ENCODE data around the gene IGFBP1. TPM values are rescaled to one million over a fixed set of nuclear protein-coding genes. Genes with fewer than 3 reads are reported as not detected.
"Not testable (repeated sequence)": the region's sequence is repeated elsewhere in the genome, so short reads cannot be mapped to it uniquely, and the experiment has no call there.

The IGFBP1 gene
- total RNA-seq (2014; rRNA removed; shearing (Covaris generic); ENCODE audit: low replicate concordance) = not detected in 2 replicates

GRCh38 chr7:45888185-45888992 lies at the start of gene IGFBP1:
Gene IGFBP1, plus strand, starts transcription at chr7:45888488. Its CDS starts 165 bp downstream, at chr7:45888653.
- no peaks in the 10 kb centered on the region for H3K36me3 ChIP-seq (ENCODE audit: insufficient read depth, low read length)
- H3K4me3 ChIP-seq (ENCODE audit: low read length) = no peak within 1 kb of the TSS
- no peaks in the 10 kb centered on the region for H3K9me3 ChIP-seq (ENCODE audit: low read length)
- H3K4me1 ChIP-seq (ENCODE audit: low read length) = no peaks in the 10 kb centered on the region
- H3K27ac ChIP-seq (ENCODE audit: low read length) = no peak within 1 kb of the TSS
- no peak within 1 kb of the TSS for H3K9ac ChIP-seq (ENCODE audit: low read length)
- DNase-seq = no peak
- H3K9me2 ChIP-seq (replicated peaks; ENCODE audit: insufficient read depth, low read length) = no peaks in the 10 kb centered on the region
- H3K79me2 ChIP-seq (ENCODE audit: low read length) = no peaks in the 10 kb centered on the region
- H3K4me2 ChIP-seq (ENCODE audit: low read depth, low read length, poor library complexity, severe bottlenecking) = no peak within 1 kb of the TSS
- H3K27me3 ChIP-seq (ENCODE audit: low read length) = no peaks in the 10 kb centered on the region
- H4K20me1 ChIP-seq (ENCODE audit: insufficient read depth, low read depth, low read length) = no peaks in the 10 kb centered on the region
- no peak within 1 kb of the TSS for H2AFZ ChIP-seq (ENCODE audit: low read length)

GRCh38 chr7:45838852-45839251 lies 49.4 kb upstream of the IGFBP1 start:
- H3K9ac ChIP-seq (ENCODE audit: low read length); H2AFZ ChIP-seq (ENCODE audit: low read length); H4K20me1 ChIP-seq (ENCODE audit: insufficient read depth, low read depth, low read length); H3K4me1 ChIP-seq (ENCODE audit: low read length); H3K9me2 ChIP-seq (replicated peaks; ENCODE audit: insufficient read depth, low read length); H3K4me2 ChIP-seq (ENCODE audit: low read depth, low read length, poor library complexity, severe bottlenecking); H3K27me3 ChIP-seq (ENCODE audit: low read length); H3K36me3 ChIP-seq (ENCODE audit: insufficient read depth, low read length); DNase-seq; H3K79me2 ChIP-seq (ENCODE audit: low read length); H3K27ac ChIP-seq (ENCODE audit: low read length); H3K9me3 ChIP-seq (ENCODE audit: low read length); H3K4me3 ChIP-seq (ENCODE audit: low read length): not testable (repeated sequence)

GRCh38 chr7:45841926-45842717 lies 46.2 kb upstream of the IGFBP1 start:
- H4K20me1 ChIP-seq (ENCODE audit: insufficient read depth, low read depth, low read length); H3K36me3 ChIP-seq (ENCODE audit: insufficient read depth, low read length); H3K4me1 ChIP-seq (ENCODE audit: low read length); H3K27ac ChIP-seq (ENCODE audit: low read length); H3K79me2 ChIP-seq (ENCODE audit: low read length); H3K9me3 ChIP-seq (ENCODE audit: low read length); H3K9ac ChIP-seq (ENCODE audit: low read length); H3K4me3 ChIP-seq (ENCODE audit: low read length); H3K9me2 ChIP-seq (replicated peaks; ENCODE audit: insufficient read depth, low read length); H2AFZ ChIP-seq (ENCODE audit: low read length); H3K27me3 ChIP-seq (ENCODE audit: low read length): not testable (repeated sequence)
- peak overlapping the region; percentile 41 for H3K4me2 ChIP-seq (ENCODE audit: low read depth, low read length, poor library complexity, severe bottlenecking)
- DNase-seq = peak; percentile 56

- H3K27me3 ChIP-seq (ENCODE audit: low read length); H3K4me3 ChIP-seq (ENCODE audit: low read length); H3K9me3 ChIP-seq (ENCODE audit: low read length); H3K4me1 ChIP-seq (ENCODE audit: low read length); H3K4me2 ChIP-seq (ENCODE audit: low read depth, low read length, poor library complexity, severe bottlenecking); H4K20me1 ChIP-seq (ENCODE audit: insufficient read depth, low read depth, low read length); H3K27ac ChIP-seq (ENCODE audit: low read length); H3K9ac ChIP-seq (ENCODE audit: low read length); DNase-seq; H3K9me2 ChIP-seq (replicated peaks; ENCODE audit: insufficient read depth, low read length); H3K36me3 ChIP-seq (ENCODE audit: insufficient read depth, low read length); H3K79me2 ChIP-seq (ENCODE audit: low read length); H2AFZ ChIP-seq (ENCODE audit: low read length): not testable (repeated sequence)
These were observed 41.8 kb upstream of the IGFBP1 start for GRCh38 chr7:45846536-45846935.

- H2AFZ ChIP-seq (ENCODE audit: low read length); DNase-seq; H3K9me2 ChIP-seq (replicated peaks; ENCODE audit: insufficient read depth, low read length); H3K79me2 ChIP-seq (ENCODE audit: low read length); H4K20me1 ChIP-seq (ENCODE audit: insufficient read depth, low read depth, low read length); H3K4me1 ChIP-seq (ENCODE audit: low read length); H3K9ac ChIP-seq (ENCODE audit: low read length); H3K9me3 ChIP-seq (ENCODE audit: low read length); H3K27me3 ChIP-seq (ENCODE audit: low read length); H3K36me3 ChIP-seq (ENCODE audit: insufficient read depth, low read length); H3K4me3 ChIP-seq (ENCODE audit: low read length); H3K27ac ChIP-seq (ENCODE audit: low read length); H3K4me2 ChIP-seq (ENCODE audit: low read depth, low read length, poor library complexity, severe bottlenecking): not testable (repeated sequence)
These were observed 39.6 kb upstream of the IGFBP1 start for GRCh38 chr7:45848734-45849133.

- not testable (repeated sequence) for H3K27me3 ChIP-seq (ENCODE audit: low read length); DNase-seq; H3K9me2 ChIP-seq (replicated peaks; ENCODE audit: insufficient read depth, low read length); H3K4me2 ChIP-seq (ENCODE audit: low read depth, low read length, poor library complexity, severe bottlenecking); H3K4me1 ChIP-seq (ENCODE audit: low read length); H3K36me3 ChIP-seq (ENCODE audit: insufficient read depth, low read length); H3K79me2 ChIP-seq (ENCODE audit: low read length); H3K9me3 ChIP-seq (ENCODE audit: low read length); H2AFZ ChIP-seq (ENCODE audit: low read length); H3K27ac ChIP-seq (ENCODE audit: low read length); H3K9ac ChIP-seq (ENCODE audit: low read length); H4K20me1 ChIP-seq (ENCODE audit: insufficient read depth, low read depth, low read length); H3K4me3 ChIP-seq (ENCODE audit: low read length)
These were observed 35.3 kb upstream of the IGFBP1 start for GRCh38 chr7:45852984-45853383.

GRCh38 chr7:45853491-45853890 lies 34.8 kb upstream of the IGFBP1 start:
- not testable (repeated sequence) for H3K27ac ChIP-seq (ENCODE audit: low read length); H3K9me2 ChIP-seq (replicated peaks; ENCODE audit: insufficient read depth, low read length); H3K36me3 ChIP-seq (ENCODE audit: insufficient read depth, low read length); DNase-seq; H3K79me2 ChIP-seq (ENCODE audit: low read length); H3K4me3 ChIP-seq (ENCODE audit: low read length); H3K9ac ChIP-seq (ENCODE audit: low read length); H4K20me1 ChIP-seq (ENCODE audit: insufficient read depth, low read depth, low read length); H3K4me1 ChIP-seq (ENCODE audit: low read length); H3K9me3 ChIP-seq (ENCODE audit: low read length); H3K27me3 ChIP-seq (ENCODE audit: low read length); H3K4me2 ChIP-seq (ENCODE audit: low read depth, low read length, poor library complexity, severe bottlenecking); H2AFZ ChIP-seq (ENCODE audit: low read length)

GRCh38 chr7:45855680-45856079 lies 32.6 kb upstream of the IGFBP1 start:
- not testable (repeated sequence) for H3K27me3 ChIP-seq (ENCODE audit: low read length)

More at GRCh38 chr7:45855680-45856079, 32.6 kb upstream of the IGFBP1 start:
- DNase-seq; H3K79me2 ChIP-seq (ENCODE audit: low read length); H3K9me3 ChIP-seq (ENCODE audit: low read length); H3K36me3 ChIP-seq (ENCODE audit: insufficient read depth, low read length); H2AFZ ChIP-seq (ENCODE audit: low read length); H3K9me2 ChIP-seq (replicated peaks; ENCODE audit: insufficient read depth, low read length); H4K20me1 ChIP-seq (ENCODE audit: insufficient read depth, low read depth, low read length); H3K4me2 ChIP-seq (ENCODE audit: low read depth, low read length, poor library complexity, severe bottlenecking); H3K4me3 ChIP-seq (ENCODE audit: low read length); H3K27ac ChIP-seq (ENCODE audit: low read length); H3K9ac ChIP-seq (ENCODE audit: low read length); H3K4me1 ChIP-seq (ENCODE audit: low read length): not testable (repeated sequence)
